Fibroblast of lung (primary cell): ENCODE data around the gene STPG4.

Experiments
- EZH2 ChIP-seq: IDR thresholded peaks from 2 replicates; pipeline ENCODE4 v1.5.1; 2012; ENCODE audit warnings: low read length, control low read depth, mild to moderate bottlenecking; ENCODE audit errors: missing control alignments
- TF ChIP-seq, protein P1 (sequence below), 2 donors: IDR thresholded peaks in 1 of 2; conservative IDR thresholded peaks in 1 of 2; 1 replicate in 1 of 2; 2 replicates in 1 of 2; pipeline ENCODE4 v1.5.1; 2011 to 2012; ENCODE audit warnings: low read length in 2 of 2, control low read depth in 1 of 2, inconsistent platforms in 1 of 2, low read depth in 1 of 2, mild to moderate bottlenecking in 1 of 2

DNA sequence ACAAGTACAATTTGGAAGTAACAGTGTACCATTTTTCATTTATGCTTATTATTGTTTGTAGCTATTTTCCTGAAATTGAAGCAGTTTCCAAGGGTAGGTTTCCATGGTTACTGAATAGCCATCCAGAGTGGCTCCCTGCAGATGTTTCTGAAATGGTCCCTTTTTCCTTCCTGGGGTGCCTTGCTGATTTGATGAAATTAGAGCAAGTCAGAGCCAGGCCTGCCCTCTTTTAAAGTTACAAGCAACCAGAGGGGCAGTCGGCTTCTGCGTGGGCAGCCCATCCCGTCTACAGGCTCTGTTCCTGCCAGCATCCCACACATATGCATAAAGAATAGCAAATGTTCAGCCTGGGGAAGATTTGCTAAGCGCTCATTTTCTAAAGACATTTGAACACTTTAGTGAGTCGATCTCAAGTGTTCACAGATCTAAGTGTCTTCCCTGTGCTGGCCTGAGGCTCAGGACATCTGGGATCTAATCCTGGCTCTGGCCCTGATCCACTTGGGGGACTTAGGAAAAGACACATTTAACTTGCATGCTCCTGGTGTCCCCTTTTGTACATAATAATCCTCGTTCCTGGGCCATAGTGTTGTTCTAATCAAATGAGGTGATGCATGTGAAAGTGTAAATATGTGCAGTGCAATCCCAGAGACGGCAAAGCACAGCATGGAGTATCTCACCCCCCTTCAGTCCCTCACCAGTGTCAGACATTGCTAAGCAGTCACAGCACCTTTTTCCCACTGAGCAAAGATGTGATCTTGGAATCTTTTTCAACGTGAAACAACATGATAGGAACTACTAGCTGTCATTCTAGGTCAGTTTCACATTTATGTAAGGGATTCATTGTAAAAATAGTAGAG is 92.2 kb downstream of the STPG4 start:
- TF ChIP-seq, protein P1, sequence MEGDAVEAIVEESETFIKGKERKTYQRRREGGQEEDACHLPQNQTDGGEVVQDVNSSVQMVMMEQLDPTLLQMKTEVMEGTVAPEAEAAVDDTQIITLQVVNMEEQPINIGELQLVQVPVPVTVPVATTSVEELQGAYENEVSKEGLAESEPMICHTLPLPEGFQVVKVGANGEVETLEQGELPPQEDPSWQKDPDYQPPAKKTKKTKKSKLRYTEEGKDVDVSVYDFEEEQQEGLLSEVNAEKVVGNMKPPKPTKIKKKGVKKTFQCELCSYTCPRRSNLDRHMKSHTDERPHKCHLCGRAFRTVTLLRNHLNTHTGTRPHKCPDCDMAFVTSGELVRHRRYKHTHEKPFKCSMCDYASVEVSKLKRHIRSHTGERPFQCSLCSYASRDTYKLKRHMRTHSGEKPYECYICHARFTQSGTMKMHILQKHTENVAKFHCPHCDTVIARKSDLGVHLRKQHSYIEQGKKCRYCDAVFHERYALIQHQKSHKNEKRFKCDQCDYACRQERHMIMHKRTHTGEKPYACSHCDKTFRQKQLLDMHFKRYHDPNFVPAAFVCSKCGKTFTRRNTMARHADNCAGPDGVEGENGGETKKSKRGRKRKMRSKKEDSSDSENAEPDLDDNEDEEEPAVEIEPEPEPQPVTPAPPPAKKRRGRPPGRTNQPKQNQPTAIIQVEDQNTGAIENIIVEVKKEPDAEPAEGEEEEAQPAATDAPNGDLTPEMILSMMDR (conservative IDR thresholded peaks at IDR 0.05 in 1 of 2, IDR thresholded peaks at IDR 0.05 in 1 of 2; ENCODE audit: low read depth in 1 of 2, low read length in 2 of 2), result no peak
- TF ChIP-seq EZH2, result no peak
